ENCODE results near the gene IFNAR1. TPM values are rescaled to one million over a fixed set of nuclear protein-coding genes. Genes with fewer than 3 reads are reported as not detected.

The IFNAR1 gene
- total and polyA plus RNA-seq, 2 donors (not counting 3 experiments of a cell fraction or from before 2014, with no cell fraction given) = 16.2 to 47.8 TPM

DNA sequence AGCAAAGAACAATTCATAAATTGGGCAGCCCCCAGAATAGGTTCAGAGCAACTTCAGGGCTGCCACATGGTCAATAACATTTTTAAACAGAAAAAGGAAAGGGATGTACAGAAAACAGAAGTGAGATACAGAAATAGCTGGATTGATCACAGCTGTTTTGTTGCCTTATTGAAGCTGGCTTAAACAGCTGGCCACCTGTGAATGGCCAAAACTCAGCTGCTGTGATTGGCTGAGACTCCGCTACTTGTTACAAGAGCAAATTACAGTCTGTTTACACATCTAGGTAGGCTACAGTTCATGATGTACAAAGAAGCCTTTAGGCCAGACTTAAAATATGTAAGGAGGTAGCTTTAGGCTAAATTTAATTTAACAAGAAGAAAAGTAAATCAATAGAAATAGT, 11.6 kb upstream of the IFNAR1 start:
- Histone ChIP-seq H3K9me1 (replicated peaks; ENCODE audit: control insufficient read depth, extremely low read depth, insufficient read depth, low read length) (no peaks in the 10 kb centered on the region), H3K4me2 (ENCODE audit: insufficient read depth, low read length) (no peak overlapping the region), H3K9me3 (replicated peaks; ENCODE audit: control insufficient read depth, insufficient read depth, low read length) (no peaks in the 10 kb centered on the region), H3K27me3 (ENCODE audit: control insufficient read depth in 2 of 2, insufficient read depth in 2 of 2, low read length in 2 of 2) (peaks cover 30 to 32% of the 10 kb centered on the region in 2 experiments), H3K79me2 (ENCODE audit: control insufficient read depth, insufficient read depth, low read length) (no peaks in the 10 kb centered on the region), H3K4me3 (replicated peaks in 1 of 3; ENCODE audit: insufficient read depth in 1 of 3, low read depth in 1 of 3, low read length in 3 of 3) (no peak overlapping the region), H2AFZ (ENCODE audit: low read depth, low read length) (no peak overlapping the region), H4K20me1 (replicated peaks; ENCODE audit: control insufficient read depth, extremely low read depth, insufficient read depth, low read length) (no peaks in the 10 kb centered on the region), H3K4me1 (ENCODE audit: control insufficient read depth, extremely low read depth, insufficient read depth, low read length) (no peaks in the 10 kb centered on the region), H3K27ac (ENCODE audit: insufficient read depth, low read depth, low read length) (no peak overlapping the region), H3K36me3 (ENCODE audit: control insufficient read depth in 2 of 2, extremely low read depth in 1 of 2, insufficient read depth in 2 of 2, low read length in 2 of 2) (no peaks in the 10 kb centered on the region), H3K9ac (replicated peaks; ENCODE audit: extremely low read depth, insufficient read depth, low read length) (no peak overlapping the region)
- ChIA-PET CTCF (interaction anchor here (1.5 kb wide), 1 partner anchor 12 kb away, joined by 4 read pairs; the partner anchor contains the start of gene IFNAR1), POLR2A (no interaction called here)
- intact Hi-C loops (cut with micrococcal nuclease) (no loop called here), dilution Hi-C loops (cut with MboI; ENCODE audit: extremely low pct_ligation_motif_present, low sequenced_read_pairs) (no loop called here)
- TF ChIP-seq, protein P1, sequence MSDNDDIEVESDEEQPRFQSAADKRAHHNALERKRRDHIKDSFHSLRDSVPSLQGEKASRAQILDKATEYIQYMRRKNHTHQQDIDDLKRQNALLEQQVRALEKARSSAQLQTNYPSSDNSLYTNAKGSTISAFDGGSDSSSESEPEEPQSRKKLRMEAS (IDR thresholded peaks at IDR 0.05; ENCODE audit: insufficient read depth, insufficient read length) = no peak
- no peak for TF ChIP-seq POLR2A (IDR thresholded peaks at IDR 0.05; ENCODE audit: low read depth, low read length)
- no peak for TF ChIP-seq GATA2 (IDR thresholded peaks at IDR 0.05; ENCODE audit: insufficient read depth, insufficient read length, low read depth, low read length)
- TF ChIP-seq JUN (IDR thresholded peaks at IDR 0.05; ENCODE audit: borderline replicate concordance, insufficient read depth, insufficient read length, low read depth) = no peak
- TF ChIP-seq MYC (IDR thresholded peaks at IDR 0.05; ENCODE audit: low read depth, low read length) = no peak
- TF ChIP-seq, protein P2, sequence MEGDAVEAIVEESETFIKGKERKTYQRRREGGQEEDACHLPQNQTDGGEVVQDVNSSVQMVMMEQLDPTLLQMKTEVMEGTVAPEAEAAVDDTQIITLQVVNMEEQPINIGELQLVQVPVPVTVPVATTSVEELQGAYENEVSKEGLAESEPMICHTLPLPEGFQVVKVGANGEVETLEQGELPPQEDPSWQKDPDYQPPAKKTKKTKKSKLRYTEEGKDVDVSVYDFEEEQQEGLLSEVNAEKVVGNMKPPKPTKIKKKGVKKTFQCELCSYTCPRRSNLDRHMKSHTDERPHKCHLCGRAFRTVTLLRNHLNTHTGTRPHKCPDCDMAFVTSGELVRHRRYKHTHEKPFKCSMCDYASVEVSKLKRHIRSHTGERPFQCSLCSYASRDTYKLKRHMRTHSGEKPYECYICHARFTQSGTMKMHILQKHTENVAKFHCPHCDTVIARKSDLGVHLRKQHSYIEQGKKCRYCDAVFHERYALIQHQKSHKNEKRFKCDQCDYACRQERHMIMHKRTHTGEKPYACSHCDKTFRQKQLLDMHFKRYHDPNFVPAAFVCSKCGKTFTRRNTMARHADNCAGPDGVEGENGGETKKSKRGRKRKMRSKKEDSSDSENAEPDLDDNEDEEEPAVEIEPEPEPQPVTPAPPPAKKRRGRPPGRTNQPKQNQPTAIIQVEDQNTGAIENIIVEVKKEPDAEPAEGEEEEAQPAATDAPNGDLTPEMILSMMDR (IDR thresholded peaks at IDR 0.05; ENCODE audit: extremely low read depth in 1 of 2, insufficient read depth in 1 of 2, low read depth in 1 of 2, low read length in 2 of 2) = no peak
- no peak for TF ChIP-seq FOS (IDR thresholded peaks at IDR 0.05; ENCODE audit: borderline replicate concordance, insufficient read depth, low read length)
- TF ChIP-seq POLR2AphosphoS5 (IDR thresholded peaks at IDR 0.05; ENCODE audit: insufficient read depth, low read depth, low read length) = no peak
- no peak for TF ChIP-seq EZH2 (IDR thresholded peaks at IDR 0.05; ENCODE audit: borderline replicate concordance, low read depth, low read length, severe bottlenecking)
- no peak for FAIRE-seq
- no peak for DNase-seq (ENCODE audit: low read depth, low spot score)
- BruUV-seq (replicated peaks) = no TSS peak
